ENCODE measurements around the gene AUTS2. TPM values are rescaled to one million over a fixed set of nuclear protein-coding genes. Genes with fewer than 3 reads are reported as not detected.

AUTS2 gene
- total RNA-seq, 3 donors from 2014 or later, result 31.2 to 67.6 (median 36.5) TPM

DNA sequence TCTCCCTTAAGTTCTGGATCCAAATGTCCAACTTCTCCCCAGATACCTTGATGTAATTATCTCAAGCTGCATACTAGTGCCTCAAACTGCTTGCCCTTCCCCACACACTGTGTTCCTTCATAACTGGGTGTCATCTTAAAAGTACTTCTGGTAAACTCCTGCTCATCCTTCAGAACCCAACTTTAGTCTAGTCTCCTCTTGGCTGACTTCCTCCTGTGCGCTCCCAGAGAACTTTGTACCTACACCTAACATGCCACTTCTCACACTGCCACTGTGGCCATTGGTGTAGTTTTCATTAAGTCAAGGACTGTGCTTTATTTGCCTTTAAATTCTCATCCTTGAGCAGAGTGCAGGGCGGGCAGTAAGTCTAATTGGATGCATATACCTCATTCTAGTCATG is 958.5 kb downstream of the AUTS2 start:
- no peaks in the 10 kb centered on the region for H3K4me1 ChIP-seq (ENCODE audit: low read depth)
- DNase-seq (no peak), ATAC-seq (no peak)
- H3K36me3 ChIP-seq (ENCODE audit: low read depth), result no peaks in the 10 kb centered on the region
- H3K4me3 ChIP-seq, result no peak overlapping the region
- no peaks in the 10 kb centered on the region for H3K9me3 ChIP-seq
- TF ChIP-seq, protein P1, sequence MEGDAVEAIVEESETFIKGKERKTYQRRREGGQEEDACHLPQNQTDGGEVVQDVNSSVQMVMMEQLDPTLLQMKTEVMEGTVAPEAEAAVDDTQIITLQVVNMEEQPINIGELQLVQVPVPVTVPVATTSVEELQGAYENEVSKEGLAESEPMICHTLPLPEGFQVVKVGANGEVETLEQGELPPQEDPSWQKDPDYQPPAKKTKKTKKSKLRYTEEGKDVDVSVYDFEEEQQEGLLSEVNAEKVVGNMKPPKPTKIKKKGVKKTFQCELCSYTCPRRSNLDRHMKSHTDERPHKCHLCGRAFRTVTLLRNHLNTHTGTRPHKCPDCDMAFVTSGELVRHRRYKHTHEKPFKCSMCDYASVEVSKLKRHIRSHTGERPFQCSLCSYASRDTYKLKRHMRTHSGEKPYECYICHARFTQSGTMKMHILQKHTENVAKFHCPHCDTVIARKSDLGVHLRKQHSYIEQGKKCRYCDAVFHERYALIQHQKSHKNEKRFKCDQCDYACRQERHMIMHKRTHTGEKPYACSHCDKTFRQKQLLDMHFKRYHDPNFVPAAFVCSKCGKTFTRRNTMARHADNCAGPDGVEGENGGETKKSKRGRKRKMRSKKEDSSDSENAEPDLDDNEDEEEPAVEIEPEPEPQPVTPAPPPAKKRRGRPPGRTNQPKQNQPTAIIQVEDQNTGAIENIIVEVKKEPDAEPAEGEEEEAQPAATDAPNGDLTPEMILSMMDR (IDR thresholded peaks at IDR 0.05), result no peak
- intact Hi-C loops (cut with DNase I, micrococcal nuclease), result no loop called here

DNA sequence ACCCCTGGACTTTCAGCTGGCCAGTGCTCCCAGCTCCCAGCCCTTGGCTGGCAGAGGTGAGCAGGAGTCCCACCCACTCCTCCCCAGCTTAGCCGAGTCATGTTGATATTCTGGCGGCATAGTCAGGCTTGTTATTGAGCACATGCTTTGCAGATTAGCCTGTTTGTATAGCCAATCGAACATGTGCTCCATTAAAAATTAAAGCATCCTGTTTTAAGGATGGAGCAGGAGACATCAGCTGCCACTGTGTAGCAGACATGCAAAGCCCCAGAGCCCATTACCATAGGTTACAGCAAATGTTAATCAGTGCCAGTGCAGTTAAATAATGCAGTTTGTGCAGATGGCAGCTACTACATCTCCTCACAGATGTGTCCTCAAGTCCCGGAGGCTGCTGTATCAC is 959.1 kb downstream of the AUTS2 start:
- H3K4me3 ChIP-seq, result no peak overlapping the region
- no peaks in the 10 kb centered on the region for H3K4me1 ChIP-seq (ENCODE audit: low read depth)
- ATAC-seq (no peak), DNase-seq (no peak)
- TF ChIP-seq, protein P1 (IDR thresholded peaks at IDR 0.05), result no peak
- no peaks in the 10 kb centered on the region for H3K36me3 ChIP-seq (ENCODE audit: low read depth)
- intact Hi-C loops (cut with DNase I, micrococcal nuclease), result no loop called here
- no peaks in the 10 kb centered on the region for H3K9me3 ChIP-seq

DNA sequence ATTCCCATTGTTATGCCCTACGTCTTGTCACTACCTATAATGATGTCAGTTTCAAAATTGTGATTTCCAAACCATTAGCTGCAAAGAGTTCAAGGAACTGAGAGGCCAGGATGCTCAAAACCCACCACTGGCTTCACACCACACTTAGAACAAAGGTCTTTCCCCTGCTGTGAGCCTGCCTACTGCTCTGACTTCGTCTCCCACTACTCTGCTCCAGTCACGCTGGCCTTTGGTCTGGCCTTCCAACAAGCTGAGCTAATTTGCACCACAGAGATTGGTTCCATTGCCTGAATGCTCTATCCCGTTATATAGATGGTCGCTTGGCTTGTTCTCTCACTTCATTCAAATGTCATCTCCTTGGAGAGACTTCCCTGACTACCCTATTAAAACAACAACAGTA is 961.5 kb downstream of the AUTS2 start:
- no peak for ATAC-seq
- intact Hi-C loops (cut with DNase I, micrococcal nuclease), result no loop called here

DNA sequence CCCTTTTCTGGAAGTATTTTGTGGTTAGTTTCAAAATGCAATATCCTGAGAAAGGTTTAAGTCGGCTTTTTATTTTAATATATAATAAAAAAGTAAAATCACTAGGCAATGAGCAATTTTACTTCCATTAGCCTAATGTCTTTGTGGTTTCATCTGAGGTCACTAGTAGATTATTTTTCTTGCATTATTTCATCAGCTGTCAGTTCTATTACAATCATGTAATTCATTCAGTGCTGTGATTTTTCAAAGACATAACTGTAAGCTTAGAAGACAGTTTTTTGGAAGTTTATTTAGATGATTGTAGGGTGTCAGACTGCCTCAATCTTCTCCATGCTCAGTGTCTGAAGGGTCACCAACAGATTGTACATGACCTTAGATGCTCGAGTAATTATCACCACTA is 965.7 kb downstream of the AUTS2 start:
- TF ChIP-seq, protein P1 (IDR thresholded peaks at IDR 0.05), result no peak
- ATAC-seq, result no peak
- no peak for DNase-seq
- Histone ChIP-seq H3K4me1 (ENCODE audit: low read depth) (no peaks in the 10 kb centered on the region), H3K36me3 (ENCODE audit: low read depth) (no peaks in the 10 kb centered on the region), H3K4me3 (no peak overlapping the region), H3K9me3 (no peaks in the 10 kb centered on the region)
- intact Hi-C loops (cut with DNase I, micrococcal nuclease), result no loop called here

More for the DNA sequence above, 961.5 kb downstream of the AUTS2 start:
- no peak for DNase-seq
- TF ChIP-seq, protein P1 (IDR thresholded peaks at IDR 0.05), result no peak
- Histone ChIP-seq H3K9me3 (no peaks in the 10 kb centered on the region), H3K36me3 (ENCODE audit: low read depth) (no peaks in the 10 kb centered on the region), H3K4me1 (ENCODE audit: low read depth) (no peaks in the 10 kb centered on the region), H3K4me3 (no peak overlapping the region)

DNA sequence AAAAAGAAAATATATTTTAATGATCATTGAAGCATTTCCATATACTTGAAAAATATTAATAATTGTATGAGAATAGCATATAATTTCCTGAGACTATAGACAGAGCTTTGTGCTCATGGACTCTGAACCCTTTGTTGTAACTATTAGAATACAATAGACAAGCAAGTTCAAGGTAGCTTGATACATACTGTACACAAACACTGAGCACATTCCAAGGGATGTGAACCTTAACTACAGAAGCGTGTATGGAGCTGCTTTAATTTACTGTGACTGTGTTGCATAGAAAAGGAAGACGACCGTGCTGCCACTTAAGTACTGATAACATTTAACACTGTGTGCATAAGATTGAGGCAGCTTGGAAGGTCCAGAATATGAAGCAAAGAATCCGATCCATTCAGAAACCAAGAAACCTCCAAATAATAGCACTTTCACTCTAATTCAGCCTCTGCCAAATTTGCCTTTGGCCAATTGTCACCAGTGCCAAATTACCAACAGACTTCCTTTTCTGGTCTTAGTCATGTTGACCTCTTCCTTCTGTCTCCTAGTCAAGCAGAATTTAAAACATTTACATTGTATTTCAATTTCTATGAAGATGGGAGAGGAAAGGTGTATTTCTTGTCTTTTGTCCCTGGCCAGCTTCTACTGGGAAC is 967.6 kb downstream of the AUTS2 start:
- H3K9me3 ChIP-seq, result no peaks in the 10 kb centered on the region
- TF ChIP-seq, protein P1 (IDR thresholded peaks at IDR 0.05), result no peak
- intact Hi-C loops (cut with DNase I, micrococcal nuclease), result no loop called here
- H3K36me3 ChIP-seq (ENCODE audit: low read depth), result no peaks in the 10 kb centered on the region
- no peaks in the 10 kb centered on the region for H3K4me1 ChIP-seq (ENCODE audit: low read depth)
- DNase-seq (no peak), ATAC-seq (peak; percentile 51)
- no peak overlapping the region for H3K4me3 ChIP-seq

DNA sequence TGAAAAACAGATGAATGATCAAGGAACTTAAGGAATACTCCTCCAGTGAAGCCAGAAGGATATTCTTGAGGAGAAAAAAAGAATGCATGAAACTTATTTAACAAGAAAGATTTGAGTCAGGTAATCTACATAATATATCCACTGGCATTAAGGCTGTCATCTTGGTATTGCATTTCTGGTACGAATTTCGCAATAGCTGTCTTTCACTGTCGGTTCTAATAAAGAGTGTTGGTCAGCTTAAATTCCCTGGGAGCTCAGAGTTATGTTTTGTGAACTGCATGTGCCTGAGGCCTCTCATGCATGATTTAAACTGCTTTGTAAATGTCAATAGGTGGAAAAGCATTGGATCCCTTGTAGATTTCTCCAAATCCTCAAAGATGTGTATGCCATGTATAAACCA is 968.4 kb downstream of the AUTS2 start:
- TF ChIP-seq, protein P1 (IDR thresholded peaks at IDR 0.05), result no peak
- intact Hi-C loops (cut with DNase I, micrococcal nuclease), result no loop called here
- Histone ChIP-seq H3K4me3 (no peak overlapping the region), H3K36me3 (ENCODE audit: low read depth) (no peaks in the 10 kb centered on the region), H3K4me1 (ENCODE audit: low read depth) (peaks cover under 1% of the 10 kb centered on the region), H3K9me3 (no peaks in the 10 kb centered on the region)
- DNase-seq (no peak), ATAC-seq (no peak)
